ENCODE measurements around the gene MIAT. TPM values are rescaled to one million over a fixed set of nuclear protein-coding genes. Genes with fewer than 3 reads are reported as not detected.

MIAT gene
- total RNA-seq, 2 donors from 2014 or later = 1.2 to 4.4 TPM

GRCh38 chr22:26658161-26658560, 773 bp downstream of the MIAT start:
- peaks cover 40% of the 10 kb centered on the region for H3K27me3 ChIP-seq (ENCODE audit: control insufficient read depth, insufficient read depth, low read length, poor library complexity, severe bottlenecking)
- 3 to 6% methylated on average over 5 to 11 of the region's 11 CpGs for WGBS, 2 experiments (ENCODE audit: insufficient coverage in 1 of 2, insufficient read length in 1 of 2)
- H3K27ac Mint-ChIP-seq = no peak overlapping the region
- H3K27me3 Mint-ChIP-seq (ENCODE audit: insufficient read depth) = peaks cover 55% of the 10 kb centered on the region
- H3K36me3 ChIP-seq (ENCODE audit: control insufficient read depth, insufficient read depth, low read length) = no peaks in the 10 kb centered on the region
- H3K4me1 ChIP-seq (ENCODE audit: control insufficient read depth, insufficient read depth, low read length) = peaks cover 11% of the 10 kb centered on the region
- H3K4me1 Mint-ChIP-seq = peaks cover 24% of the 10 kb centered on the region
- DNase-seq = no peak
- H3K27ac ChIP-seq (ENCODE audit: low read depth, low read length) = peak overlapping the region; percentile 90
- no peaks in the 10 kb centered on the region for H3K9me3 Mint-ChIP-seq
- H3K9me3 ChIP-seq (ENCODE audit: control insufficient read depth, low read length) = no peaks in the 10 kb centered on the region
- no peak overlapping the region for H3K9ac ChIP-seq (ENCODE audit: extremely low read depth, low read length, poor library complexity, severe bottlenecking)
- peak overlapping the region; percentile 74 for H3K4me3 ChIP-seq (ENCODE audit: low read length)
- peak overlapping the region; percentile 61 for H3K4me3 Mint-ChIP-seq
- no peak for TF ChIP-seq CTCF (conservative IDR thresholded peaks at IDR 0.05)
- no peaks in the 10 kb centered on the region for H3K36me3 Mint-ChIP-seq (ENCODE audit: low read depth)

GRCh38 chr22:26658671-26659478, 1.5 kb downstream of the MIAT start:
- Mint-ChIP-seq H3K4me3 (peak overlapping the region; percentile 61), H3K9me3 (no peaks in the 10 kb centered on the region), H3K27me3 (ENCODE audit: insufficient read depth) (peaks cover 47% of the 10 kb centered on the region), H3K4me1 (peaks cover 24% of the 10 kb centered on the region), H3K27ac (peak overlapping the region; percentile 90), H3K36me3 (ENCODE audit: low read depth) (no peaks in the 10 kb centered on the region)
- H3K9me3 ChIP-seq (ENCODE audit: control insufficient read depth, low read length) = no peaks in the 10 kb centered on the region
- peaks cover 40% of the 10 kb centered on the region for H3K27me3 ChIP-seq (ENCODE audit: control insufficient read depth, insufficient read depth, low read length, poor library complexity, severe bottlenecking)
- TF ChIP-seq CTCF (conservative IDR thresholded peaks at IDR 0.05) = no peak
- H3K36me3 ChIP-seq (ENCODE audit: control insufficient read depth, insufficient read depth, low read length) = no peaks in the 10 kb centered on the region
- peak; percentile 95 for DNase-seq
- H3K4me1 ChIP-seq (ENCODE audit: control insufficient read depth, insufficient read depth, low read length) = peaks cover 11% of the 10 kb centered on the region
- H3K4me3 ChIP-seq (ENCODE audit: low read length) = peak overlapping the region; percentile 74
- H3K9ac ChIP-seq (ENCODE audit: extremely low read depth, low read length, poor library complexity, severe bottlenecking) = peak overlapping the region; percentile 49
- WGBS, 2 experiments (ENCODE audit: insufficient coverage in 1 of 2, insufficient read length in 1 of 2) = 8 to 13% methylated on average over 18 to 27 of the region's 27 CpGs
- peak overlapping the region; percentile 90 for H3K27ac ChIP-seq (ENCODE audit: low read depth, low read length)

- Histone ChIP-seq H3K4me3 (ENCODE audit: low read length) (no peak overlapping the region), H3K27ac (ENCODE audit: low read depth, low read length) (peak overlapping the region; percentile 76), H3K9me3 (ENCODE audit: control insufficient read depth, low read length) (no peaks in the 10 kb centered on the region), H3K36me3 (ENCODE audit: control insufficient read depth, insufficient read depth, low read length) (no peaks in the 10 kb centered on the region), H3K4me1 (ENCODE audit: control insufficient read depth, insufficient read depth, low read length) (peaks cover 11% of the 10 kb centered on the region), H3K27me3 (ENCODE audit: control insufficient read depth, insufficient read depth, low read length, poor library complexity, severe bottlenecking) (peaks cover 34% of the 10 kb centered on the region), H3K9ac (ENCODE audit: extremely low read depth, low read length, poor library complexity, severe bottlenecking) (peak overlapping the region; percentile 34)
- WGBS, 2 experiments (ENCODE audit: insufficient coverage in 1 of 2, insufficient read length in 1 of 2) = 91 to 94% methylated on average over 5 to 6 of the region's 6 CpGs
- H3K4me3 Mint-ChIP-seq = no peak overlapping the region
- peak overlapping the region; percentile 67 for H3K27ac Mint-ChIP-seq
- no peak for TF ChIP-seq CTCF (conservative IDR thresholded peaks at IDR 0.05)
- no peaks in the 10 kb centered on the region for H3K36me3 Mint-ChIP-seq (ENCODE audit: low read depth)
- peaks cover 39% of the 10 kb centered on the region for H3K27me3 Mint-ChIP-seq (ENCODE audit: insufficient read depth)
- no peaks in the 10 kb centered on the region for H3K9me3 Mint-ChIP-seq
- DNase-seq = no peak
- peaks cover 26% of the 10 kb centered on the region for H3K4me1 Mint-ChIP-seq
Measured at GRCh38 chr22:26660356-26660755, 3.0 kb downstream of the MIAT start.
